Vagina (tissue), 2 donors: ENCODE measurements around the gene DAZAP2.

Experiments used
- CTCF ChIP-seq, 3 experiments: fragments of 450-650 bp in 2 of 3; fragments of 200-600 bp in 1 of 3; sonication (generic) in 1 of 3; IDR thresholded peaks; one replicate each; pipeline ENCODE4 v1.5.1; 2017 to 2019; ENCODE audit warnings: antibody characterized with exemption in 3 of 3, mild to moderate bottlenecking in 2 of 3, moderate library complexity in 2 of 3
- POLR2AphosphoS5 ChIP-seq, 2 donors: sonication (generic); formaldehyde crosslinking; IDR thresholded peaks; one replicate each; pipeline ENCODE4 v1.9.0; 2017; ENCODE audit warnings: antibody characterized with exemption in 2 of 2, mild to moderate bottlenecking in 2 of 2, low read depth in 1 of 2; ENCODE audit not compliant: insufficient read depth in 1 of 2

GRCh38 chr12:51198568-51199365 is 39.9 kb upstream of the DAZAP2 start:
- TF ChIP-seq CTCF (IDR thresholded peaks at IDR 0.05) (no peak), POLR2AphosphoS5 (IDR thresholded peaks at IDR 0.05; ENCODE audit: insufficient read depth in 1 of 2, low read depth in 1 of 2) (no peak)
